ENCODE measurements around the gene MUC4.
"Not testable (repeated sequence)": the region's sequence is repeated elsewhere in the genome, so short reads cannot be mapped to it uniquely, and the experiment has no call there.

MUC4 gene

GRCh38 chr3:195752066-195752465, 59.7 kb downstream of the MUC4 start:
- no peak overlapping the region for H3K4me3 ChIP-seq (ENCODE audit: low read depth, low read length)
- no peak for DNase-seq (ENCODE audit: low read depth)

- H3K4me3 ChIP-seq (ENCODE audit: low read depth, low read length): no peak overlapping the region
- no peak for DNase-seq (ENCODE audit: low read depth)
Observed at GRCh38 chr3:195751560-195751959, 60.2 kb downstream of the MUC4 start.

- DNase-seq (ENCODE audit: low read depth): no peak
- no peak overlapping the region for H3K4me3 ChIP-seq (ENCODE audit: low read depth, low read length)
Observed at GRCh38 chr3:195750797-195751520, 60.8 kb downstream of the MUC4 start.

- not testable (repeated sequence) for DNase-seq (ENCODE audit: low read depth); H3K4me3 ChIP-seq (ENCODE audit: low read depth, low read length)
Observed at GRCh38 chr3:195749101-195749500, 62.6 kb downstream of the MUC4 start.

- no peak for DNase-seq (ENCODE audit: low read depth)
- no peak overlapping the region for H3K4me3 ChIP-seq (ENCODE audit: low read depth, low read length)
Observed at GRCh38 chr3:195748661-195749060, 63.1 kb downstream of the MUC4 start.

GRCh38 chr3:195746751-195747150, 65.0 kb downstream of the MUC4 start:
- H3K4me3 ChIP-seq (ENCODE audit: low read depth, low read length): no peak overlapping the region
- no peak for DNase-seq (ENCODE audit: low read depth)

- DNase-seq (ENCODE audit: low read depth): no peak
- no peak overlapping the region for H3K4me3 ChIP-seq (ENCODE audit: low read depth, low read length)
Observed at GRCh38 chr3:195746346-195746745, 65.4 kb downstream of the MUC4 start.

- H3K4me3 ChIP-seq (ENCODE audit: low read depth, low read length): no peak overlapping the region
Observed at GRCh38 chr3:195744437-195744836, 67.3 kb downstream of the MUC4 start.

GRCh38 chr3:195739561-195740111, 72.1 kb downstream of the MUC4 start:
- H3K4me3 ChIP-seq (ENCODE audit: low read depth, low read length): no peak overlapping the region
- no peak for DNase-seq (ENCODE audit: low read depth)

More at GRCh38 chr3:195744437-195744836, 67.3 kb downstream of the MUC4 start:
- DNase-seq (ENCODE audit: low read depth): no peak

- DNase-seq (ENCODE audit: low read depth): no peak
- no peak overlapping the region for H3K4me3 ChIP-seq (ENCODE audit: low read depth, low read length)
Observed at GRCh38 chr3:195738274-195739044, 73.3 kb downstream of the MUC4 start.

- not testable (repeated sequence) for DNase-seq (ENCODE audit: low read depth); H3K4me3 ChIP-seq (ENCODE audit: low read depth, low read length)
Observed at GRCh38 chr3:195737782-195738181, 73.9 kb downstream of the MUC4 start.

GRCh38 chr3:195736866-195737490, 74.8 kb downstream of the MUC4 start:
- H3K4me3 ChIP-seq (ENCODE audit: low read depth, low read length): no peak overlapping the region

GRCh38 chr3:195735036-195735695, 76.6 kb downstream of the MUC4 start:
- H3K4me3 ChIP-seq (ENCODE audit: low read depth, low read length): no peak overlapping the region
- no peak for DNase-seq (ENCODE audit: low read depth)

More at GRCh38 chr3:195736866-195737490, 74.8 kb downstream of the MUC4 start:
- DNase-seq (ENCODE audit: low read depth): no peak

- H3K4me3 ChIP-seq (ENCODE audit: low read depth, low read length): no peak overlapping the region
- no peak for DNase-seq (ENCODE audit: low read depth)
Observed at GRCh38 chr3:195732940-195733339, 78.8 kb downstream of the MUC4 start.

- no peak overlapping the region for H3K4me3 ChIP-seq (ENCODE audit: low read depth, low read length)
- no peak for DNase-seq (ENCODE audit: low read depth)
Observed at GRCh38 chr3:195731356-195731905, 80.3 kb downstream of the MUC4 start.

GRCh38 chr3:195729476-195730251, 82.1 kb downstream of the MUC4 start:
- DNase-seq (ENCODE audit: low read depth): no peak
- H3K4me3 ChIP-seq (ENCODE audit: low read depth, low read length): no peak overlapping the region

GRCh38 chr3:195728789-195729188, 82.9 kb downstream of the MUC4 start:
- DNase-seq (ENCODE audit: low read depth); H3K4me3 ChIP-seq (ENCODE audit: low read depth, low read length): not testable (repeated sequence)

- H3K4me3 ChIP-seq (ENCODE audit: low read depth, low read length): no peak overlapping the region
- no peak for DNase-seq (ENCODE audit: low read depth)
Observed at GRCh38 chr3:195727606-195728195, 84.0 kb downstream of the MUC4 start.

Measured in skeletal muscle cell (primary cell).